OCI-LY3 (cell line): ENCODE measurements around the gene RSPH6A.

Experiments used
- H2AFZ ChIP-seq: fragments of 200-600, 300-600 bp; shearing (Covaris generic); 2 replicates; pipeline ENCODE4 v1.6.0; 2014; ENCODE audit warnings: antibody characterized with exemption, low read depth, low read length
- H3K27ac ChIP-seq: fragments of 200-600, 300-600 bp; sonication (generic); 2 replicates; pipeline ENCODE4 v1.5.1; 2014; ENCODE audit warnings: mild to moderate bottlenecking, low read length, moderate library complexity, mixed read lengths
- H3K27me3 ChIP-seq: fragments of 200-600, 300-600 bp; sonication (generic); 2 replicates; pipeline ENCODE4 v1.6.1; 2014; ENCODE audit warnings: low read depth, low read length, mixed read lengths
- H3K36me3 ChIP-seq: fragments of 200-600, 300-600 bp; sonication (generic); replicated peaks from 2 replicates; pipeline ENCODE3; 2014; ENCODE audit warnings: low read depth, low read length, mixed read lengths
- H3K4me1 ChIP-seq: fragments of 300-600, 200-600 bp; sonication (generic); 2 replicates; pipeline ENCODE4 v1.6.1; 2014; ENCODE audit warnings: low read length, mixed read lengths
- H3K4me2 ChIP-seq: fragments of 200-600, 300-600 bp; sonication (generic); 2 replicates; pipeline ENCODE4 v1.6.1; 2014; ENCODE audit warnings: low read length, mixed read lengths
- H3K4me3 ChIP-seq: fragments of 300-600, 200-600 bp; sonication (generic); 2 replicates; pipeline ENCODE4 v1.5.1; 2014; ENCODE audit warnings: antibody characterized with exemption, mild to moderate bottlenecking, low read length, moderate library complexity
- H3K79me2 ChIP-seq: fragments of 300-600, 200-600 bp; shearing (Covaris generic); 2 replicates; pipeline ENCODE4 v1.6.1; 2014; ENCODE audit warnings: mild to moderate bottlenecking, low read length, mixed read lengths
- H3K9ac ChIP-seq: fragments of 300-600, 200-600 bp; shearing (Covaris generic); 2 replicates; pipeline ENCODE4 v1.6.0; 2014; ENCODE audit warnings: mild to moderate bottlenecking, low read length, moderate library complexity
- H3K9me3 ChIP-seq: fragments of 200-600, 300-600 bp; shearing (Covaris generic); 2 replicates; pipeline ENCODE4 v1.6.1; 2014; ENCODE audit warnings: low read length, mixed read lengths; ENCODE audit not compliant: insufficient read depth
- H4K20me1 ChIP-seq: fragments of 200-600, 300-600 bp; sonication (generic); 2 replicates; pipeline ENCODE4 v1.6.1; 2016; ENCODE audit warnings: low read length, mixed read lengths; ENCODE audit not compliant: insufficient read depth
- EZH2phosphoT487 ChIP-seq: fragments of 200-600 bp; shearing (Covaris generic); IDR thresholded peaks from 2 replicates; pipeline ENCODE4 v1.6.1; 2018; ENCODE audit warnings: antibody characterized with exemption, mixed run types, low read depth
- TF ChIP-seq, protein P1 (sequence below): fragments of 200-600, 300-600 bp; sonication (generic); IDR thresholded peaks from 2 replicates; pipeline ENCODE4 v1.5.1; 2014; ENCODE audit warnings: antibody characterized with exemption, low read length, low read depth

The RSPH6A gene

GRCh38 chr19:45769821-45770191, 45.3 kb downstream of the RSPH6A start:
- Histone ChIP-seq H3K79me2 (no peaks in the 10 kb centered on the region), H3K36me3 (no peaks in the 10 kb centered on the region), H3K27me3 (no peaks in the 10 kb centered on the region), H4K20me1 (no peaks in the 10 kb centered on the region), H3K9ac (peak overlapping the region; percentile 48), H3K4me1 (peaks cover 4% of the 10 kb centered on the region; the same call in 1 of the 2 replicates), H3K4me2 (peak overlapping the region; percentile 85), H3K9me3 (no peaks in the 10 kb centered on the region), H2AFZ (no peak overlapping the region), H3K27ac (peak overlapping the region; percentile 51), H3K4me3 (peak overlapping the region; percentile 75)
- TF ChIP-seq EZH2phosphoT487 = no peak
- TF ChIP-seq, protein P1, sequence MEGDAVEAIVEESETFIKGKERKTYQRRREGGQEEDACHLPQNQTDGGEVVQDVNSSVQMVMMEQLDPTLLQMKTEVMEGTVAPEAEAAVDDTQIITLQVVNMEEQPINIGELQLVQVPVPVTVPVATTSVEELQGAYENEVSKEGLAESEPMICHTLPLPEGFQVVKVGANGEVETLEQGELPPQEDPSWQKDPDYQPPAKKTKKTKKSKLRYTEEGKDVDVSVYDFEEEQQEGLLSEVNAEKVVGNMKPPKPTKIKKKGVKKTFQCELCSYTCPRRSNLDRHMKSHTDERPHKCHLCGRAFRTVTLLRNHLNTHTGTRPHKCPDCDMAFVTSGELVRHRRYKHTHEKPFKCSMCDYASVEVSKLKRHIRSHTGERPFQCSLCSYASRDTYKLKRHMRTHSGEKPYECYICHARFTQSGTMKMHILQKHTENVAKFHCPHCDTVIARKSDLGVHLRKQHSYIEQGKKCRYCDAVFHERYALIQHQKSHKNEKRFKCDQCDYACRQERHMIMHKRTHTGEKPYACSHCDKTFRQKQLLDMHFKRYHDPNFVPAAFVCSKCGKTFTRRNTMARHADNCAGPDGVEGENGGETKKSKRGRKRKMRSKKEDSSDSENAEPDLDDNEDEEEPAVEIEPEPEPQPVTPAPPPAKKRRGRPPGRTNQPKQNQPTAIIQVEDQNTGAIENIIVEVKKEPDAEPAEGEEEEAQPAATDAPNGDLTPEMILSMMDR = no peak

GRCh38 chr19:45768984-45769782, 45.9 kb downstream of the RSPH6A start, which contains the start of gene SIX5:
Gene SIX5 (minus strand): TSS chr19:45769252. CDS start chr19:45768844, 408 bp downstream.
- peak within 1 kb of the TSS; percentile 89 for H3K4me2 ChIP-seq
- peaks cover 4% of the 10 kb centered on the region; the same call in 1 of the 2 replicates for H3K4me1 ChIP-seq
- H4K20me1 ChIP-seq = no peaks in the 10 kb centered on the region
- no peaks in the 10 kb centered on the region for H3K79me2 ChIP-seq
- H3K4me3 ChIP-seq = peak within 1 kb of the TSS; percentile 82
- TF ChIP-seq, protein P1 = no peak
- TF ChIP-seq EZH2phosphoT487 = no peak
- H3K9ac ChIP-seq = peak within 1 kb of the TSS; percentile 93
- H3K27me3 ChIP-seq = no peaks in the 10 kb centered on the region
- peak within 1 kb of the TSS; percentile 72 for H3K27ac ChIP-seq
- H2AFZ ChIP-seq = peak within 1 kb of the TSS; percentile 42
- H3K9me3 ChIP-seq = no peaks in the 10 kb centered on the region
- H3K36me3 ChIP-seq = no peaks in the 10 kb centered on the region

DNA sequence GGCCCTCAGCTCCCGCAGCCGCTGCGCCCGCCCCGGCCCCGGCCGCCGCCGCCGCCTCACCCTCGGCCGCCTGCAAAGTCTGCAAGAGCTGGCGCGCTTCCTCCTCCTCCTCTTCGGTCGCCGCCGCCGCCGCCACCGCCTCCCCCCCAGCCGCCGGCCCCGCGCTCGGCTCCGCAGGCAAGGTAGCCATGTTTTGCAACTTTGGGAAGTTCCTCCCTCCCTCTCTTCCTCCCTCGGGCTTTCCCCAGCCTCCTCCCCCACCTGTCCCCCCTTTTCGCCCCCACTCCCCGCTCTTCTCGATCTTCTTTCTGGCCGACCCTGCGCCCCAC, 46.5 kb downstream of the RSPH6A start:
- Histone ChIP-seq H3K79me2 (no peaks in the 10 kb centered on the region), H3K9ac (peak overlapping the region; percentile 93), H3K4me1 (peaks cover 4% of the 10 kb centered on the region; the same call in 1 of the 2 replicates), H2AFZ (peak overlapping the region; percentile 42), H3K27me3 (no peaks in the 10 kb centered on the region), H3K36me3 (no peaks in the 10 kb centered on the region), H3K4me2 (peak overlapping the region; percentile 89), H4K20me1 (no peaks in the 10 kb centered on the region), H3K9me3 (no peaks in the 10 kb centered on the region), H3K4me3 (peak overlapping the region; percentile 82), H3K27ac (peak overlapping the region; percentile 72)
- TF ChIP-seq, protein P1 = no peak
- TF ChIP-seq EZH2phosphoT487 = no peak

- Histone ChIP-seq H2AFZ (no peak overlapping the region), H3K36me3 (no peaks in the 10 kb centered on the region), H3K4me1 (peaks cover 4% of the 10 kb centered on the region; the same call in 1 of the 2 replicates)
Observed at GRCh38 chr19:45767881-45768654, 47.0 kb downstream of the RSPH6A start.

More at GRCh38 chr19:45767881-45768654, 47.0 kb downstream of the RSPH6A start:
- TF ChIP-seq, protein P1 = no peak
- TF ChIP-seq EZH2phosphoT487 = no peak
- Histone ChIP-seq H3K79me2 (no peaks in the 10 kb centered on the region), H3K4me3 (peak overlapping the region; percentile 82), H4K20me1 (no peaks in the 10 kb centered on the region), H3K4me2 (peak overlapping the region; percentile 89), H3K27me3 (no peaks in the 10 kb centered on the region), H3K9ac (peak overlapping the region; percentile 93), H3K9me3 (no peaks in the 10 kb centered on the region), H3K27ac (no peak overlapping the region)
